GM10847 (cell line): ENCODE data around the gene STK32B.

Experiments
- POLR2A ChIP-seq: IDR thresholded peaks from 2 replicates; pipeline ENCODE4 v1.6.1; 2011; ENCODE audit not compliant: insufficient read length; ENCODE audit errors: extremely low read depth

STK32B gene

DNA sequence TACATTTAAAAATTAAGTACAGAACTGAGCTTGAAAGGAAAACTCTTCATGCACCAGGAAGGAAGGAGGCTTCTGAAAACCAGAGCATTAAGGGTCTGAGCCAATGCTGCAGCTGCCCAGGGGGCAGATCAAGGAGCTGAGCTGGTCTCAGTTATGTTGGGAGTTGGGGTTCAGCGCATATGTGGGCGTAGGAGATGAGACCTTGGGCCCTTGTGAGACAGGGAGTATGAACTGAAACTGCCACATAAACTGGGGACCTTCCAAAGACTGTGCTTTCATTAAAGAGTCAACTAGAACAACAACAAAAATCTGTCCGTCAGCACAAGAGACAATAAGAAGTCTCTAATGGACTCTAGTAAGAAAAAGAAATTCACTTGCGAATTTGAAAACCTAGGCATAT is 226.9 kb downstream of the STK32B start:
- no peak for TF ChIP-seq POLR2A

- TF ChIP-seq POLR2A, result no peak
Measured at GRCh38 chr4:5280828-5281227, 229.5 kb downstream of the STK32B start.

DNA sequence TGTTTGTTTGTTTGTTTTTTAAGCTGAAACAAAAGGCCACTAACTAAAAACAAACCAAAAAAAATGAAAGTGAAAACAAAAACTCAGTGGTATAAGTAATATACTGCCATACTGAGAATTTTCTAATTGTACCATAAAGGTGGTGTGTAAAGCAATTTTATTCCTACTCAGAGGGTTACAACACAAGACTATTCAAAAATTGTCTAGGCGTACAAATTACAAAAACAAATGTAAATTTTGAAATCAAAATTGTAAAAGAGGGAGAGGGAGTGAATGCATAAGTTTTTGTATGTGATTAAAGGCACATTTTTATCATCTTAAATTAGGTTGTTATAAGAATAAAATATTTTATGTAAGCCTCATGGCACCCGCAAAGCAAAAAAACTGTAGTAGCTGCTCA is 232.6 kb downstream of the STK32B start:
- no peak for TF ChIP-seq POLR2A

DNA sequence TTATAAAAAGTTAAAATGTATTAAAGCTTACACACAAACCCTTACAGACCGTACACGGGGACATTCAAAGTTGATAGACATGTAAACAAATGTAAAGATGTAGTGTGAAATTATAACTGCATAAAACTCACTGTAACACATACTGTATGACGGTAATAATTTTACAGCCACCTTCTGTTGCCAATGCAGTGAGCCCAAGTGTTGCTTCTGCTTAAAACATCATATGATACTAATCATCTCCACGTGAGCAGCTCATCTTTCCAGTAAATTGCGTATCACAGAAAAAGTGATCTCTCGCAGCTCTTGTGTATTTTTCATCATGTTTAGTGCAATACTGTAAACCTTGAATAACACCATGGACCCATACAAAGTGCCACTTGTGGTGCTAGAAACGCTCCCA is 233.2 kb downstream of the STK32B start:
- no peak for TF ChIP-seq POLR2A

DNA sequence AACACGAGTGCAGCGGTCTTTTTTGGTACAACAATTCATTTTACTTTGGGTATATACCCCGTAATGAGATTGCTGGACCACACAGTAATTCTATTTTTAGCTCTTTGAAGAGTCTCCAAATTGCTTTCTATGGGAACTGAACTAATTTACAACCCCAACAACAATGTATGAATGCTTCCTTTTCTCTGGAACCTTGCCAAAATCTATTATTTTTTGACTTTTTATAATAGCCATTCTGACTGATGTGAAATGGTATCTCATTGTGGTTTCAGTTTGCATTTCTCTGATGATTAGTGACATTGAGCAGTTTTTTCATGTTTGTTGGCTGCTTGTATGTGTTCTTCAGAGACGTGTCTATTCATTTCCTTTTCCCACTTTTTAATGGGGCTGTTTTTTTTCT is 240.8 kb downstream of the STK32B start:
- TF ChIP-seq POLR2A, result no peak

- TF ChIP-seq POLR2A, result no peak
Measured at GRCh38 chr4:5300283-5300682, 249.0 kb downstream of the STK32B start.

- TF ChIP-seq POLR2A, result no peak
Measured at GRCh38 chr4:5307928-5308327, 256.6 kb downstream of the STK32B start.

GRCh38 chr4:5322321-5322720 is 271.0 kb downstream of the STK32B start:
- TF ChIP-seq POLR2A, result no peak

- no peak for TF ChIP-seq POLR2A
Measured at GRCh38 chr4:5330339-5330989, 279.2 kb downstream of the STK32B start.

DNA sequence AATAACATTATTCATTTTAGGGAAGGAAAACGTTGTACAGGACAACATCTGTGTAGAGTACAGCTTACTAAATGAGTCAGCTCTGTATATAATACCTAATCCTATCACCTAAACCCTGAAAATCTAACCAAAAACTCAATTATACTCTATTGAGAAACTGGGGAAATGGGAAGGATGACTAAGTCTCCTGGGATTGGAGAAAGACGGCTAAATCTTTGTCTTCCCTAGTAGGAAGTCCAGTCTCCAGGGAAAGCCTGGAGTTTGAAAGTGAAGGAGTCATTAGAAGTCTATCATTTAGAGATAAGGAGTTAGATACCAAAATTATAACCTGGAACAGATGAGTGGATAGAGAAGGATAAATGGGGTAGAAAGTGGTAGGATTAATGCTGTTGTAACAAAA is 286.5 kb downstream of the STK32B start:
- TF ChIP-seq POLR2A, result no peak

- TF ChIP-seq POLR2A, result no peak
Measured at GRCh38 chr4:5338531-5338930, 287.3 kb downstream of the STK32B start.

DNA sequence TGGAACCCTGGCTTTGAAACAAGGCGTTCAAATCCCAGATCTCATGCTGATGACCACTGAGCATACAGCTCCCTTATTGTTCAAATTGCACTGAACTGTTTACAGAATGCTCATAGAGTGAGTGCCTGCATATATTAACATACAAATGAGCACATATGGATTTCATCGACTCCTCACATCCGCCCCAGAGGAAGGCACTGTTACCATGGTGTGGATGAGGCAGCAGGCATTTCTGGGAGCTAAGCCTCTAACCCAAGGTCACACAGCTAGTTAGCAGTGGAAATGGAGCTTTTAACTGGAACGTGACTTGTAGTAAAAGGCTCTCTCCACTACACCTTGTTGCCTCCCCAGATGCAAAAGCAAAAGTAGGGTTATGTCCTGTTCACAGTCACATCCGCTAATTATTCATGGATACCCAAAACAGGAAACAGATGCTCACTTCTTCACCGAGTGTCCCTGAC is 289.7 kb downstream of the STK32B start:
- no peak for TF ChIP-seq POLR2A

DNA sequence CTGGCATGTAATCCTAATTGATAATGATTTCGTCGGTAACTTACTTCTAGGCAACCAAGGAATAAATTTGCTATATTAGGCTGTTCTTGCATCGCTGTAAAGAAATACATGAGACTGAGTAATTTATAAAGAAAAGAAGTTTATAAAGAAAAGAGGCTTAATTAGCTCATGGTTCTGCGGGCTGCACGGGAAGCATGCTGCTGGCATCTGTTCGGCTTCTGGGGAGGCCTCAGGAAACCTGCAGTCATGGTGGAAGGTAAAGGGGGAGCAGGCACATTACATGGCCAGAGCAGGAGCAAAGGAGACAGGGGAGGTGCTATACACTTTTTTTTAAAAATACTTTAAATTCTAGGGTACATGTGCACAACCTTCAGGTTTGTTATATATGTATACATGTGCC is 290.2 kb downstream of the STK32B start:
- TF ChIP-seq POLR2A, result no peak

DNA sequence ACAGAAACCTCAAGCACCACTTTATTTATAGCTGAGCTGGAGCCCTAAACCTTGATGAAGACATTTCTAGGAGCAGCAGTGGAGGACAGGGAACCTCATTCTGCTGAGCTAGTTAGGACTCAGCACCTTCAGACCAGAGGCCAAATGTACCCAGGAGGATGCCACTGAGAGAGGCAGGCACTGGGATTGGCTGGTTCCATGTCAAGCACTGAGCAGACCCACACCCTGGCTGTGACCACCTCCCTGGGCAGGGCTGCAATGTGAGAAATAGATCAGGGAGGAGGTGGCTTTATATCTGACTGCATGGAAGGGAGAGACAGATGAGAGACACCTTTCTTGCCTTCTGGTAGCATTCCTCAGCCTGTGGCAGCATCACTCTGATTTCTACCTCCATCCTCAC is 304.6 kb downstream of the STK32B start:
- no peak for TF ChIP-seq POLR2A

DNA sequence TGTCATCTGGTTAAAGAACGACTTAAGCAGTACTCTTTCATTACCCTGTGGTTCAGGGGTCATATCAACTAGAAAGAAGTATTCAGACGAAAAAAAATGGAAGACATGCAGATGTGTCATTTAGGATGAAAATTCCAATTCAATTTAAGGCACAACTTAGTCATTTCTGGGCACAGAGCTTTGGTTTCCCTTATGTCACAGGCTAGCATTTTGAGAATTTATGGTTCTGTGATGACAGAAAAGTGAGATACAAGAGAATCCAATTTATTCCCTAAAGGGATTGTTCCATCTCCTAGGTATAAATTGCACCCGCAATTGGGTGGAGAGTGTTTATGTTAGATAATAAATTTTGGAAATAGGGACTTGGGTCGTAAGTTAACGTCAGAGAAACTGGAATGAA is 306.6 kb downstream of the STK32B start:
- no peak for TF ChIP-seq POLR2A

- no peak for TF ChIP-seq POLR2A
Measured at GRCh38 chr4:5361968-5362367, 310.7 kb downstream of the STK32B start.

- TF ChIP-seq POLR2A, result no peak
Measured at GRCh38 chr4:5364406-5364805, 313.1 kb downstream of the STK32B start.
